Testis (tissue), 3 donors: ENCODE results near the gene TFAP2D. TPM values are rescaled to one million over a fixed set of nuclear protein-coding genes. Genes with fewer than 3 reads are reported as not detected.
A peak's percentile ranks its signal among the peaks of the same experiment; 100 is the strongest.

Source experiments
- DNase-seq: peaks from one replicate; pipeline ENCODE4 v3.0.0-alpha.2; 2019
- H3K27ac ChIP-seq, 2 donors: fragments of 200-600 bp; sonication (generic); one replicate each; pipeline ENCODE4 v1.5.1; 2019
- H3K27me3 ChIP-seq: fragments of 200-600 bp; sonication (generic); one replicate; pipeline ENCODE4 v1.5.1; 2019
- H3K36me3 ChIP-seq: fragments of 200-600 bp; sonication (generic); one replicate; pipeline ENCODE4 v1.5.1; 2017; ENCODE audit warnings: low read depth; ENCODE audit errors: missing control alignments
- H3K4me1 ChIP-seq: fragments of 200-600 bp; sonication (generic); one replicate; pipeline ENCODE4 v1.5.1; 2019
- H3K4me3 ChIP-seq, 2 donors: fragments of 200-600 bp; sonication (generic); one replicate each; pipeline ENCODE4 v1.5.1; 2017 to 2019
- H3K9me3 ChIP-seq: fragments of 200-600 bp; sonication (generic); one replicate; pipeline ENCODE4 v1.5.1; 2017
- POLR2A ChIP-seq: fragments of 450-650 bp; IDR thresholded peaks from one replicate; pipeline ENCODE4 v1.6.1; 2017; ENCODE audit warnings: antibody characterized with exemption, mild to moderate bottlenecking, moderate library complexity
- WGBS, 2 donors: methylation state at CpG; one replicate each; pipeline ENCODE4 v1.1.5; 2018; 5-methylcytosine and 5-hydroxymethylcytosine counted together
- intact Hi-C: fragments of 100-400 bp; cut with DNase I; formaldehyde crosslinking; loops from one replicate; pipeline ENCODE4 v1.15.1; 2023; ENCODE audit warnings: low total_unique reads
- polyA plus RNA-seq: library from polyadenylated mRNA; stranded (reverse); fragments of 350-450 nt; fragmentation: Illumina TruSeq; extraction: RNeasy Lipid Tissue Mini Kit (QIAGEN cat#74804); gene quantifications from one replicate; pipeline ENCODE4 v1.2.3, GENCODE V29; 2014; ENCODE audit warnings: low read depth, low replicate concordance; ENCODE audit not compliant: insufficient read depth
- total RNA-seq, 2 donors: library from RNA; depleted of rRNA; stranded (reverse); fragments of >200 nt; gene quantifications; one replicate each; pipeline ENCODE4 v1.2.3, GENCODE V29; 2016
- TF ChIP-seq, protein P1 (sequence below), 3 experiments: fragments of 450-650 bp in 2 of 3; fragments of 200-600 bp in 1 of 3; sonication (generic) in 1 of 3; IDR thresholded peaks; one replicate each; pipeline ENCODE4 v1.5.1; 2016 to 2019; ENCODE audit warnings: antibody characterized with exemption in 3 of 3, mild to moderate bottlenecking in 2 of 3, moderate library complexity in 1 of 3

TFAP2D gene
- total and polyA plus RNA-seq, 3 donors from 2014 or later: not detected

DNA sequence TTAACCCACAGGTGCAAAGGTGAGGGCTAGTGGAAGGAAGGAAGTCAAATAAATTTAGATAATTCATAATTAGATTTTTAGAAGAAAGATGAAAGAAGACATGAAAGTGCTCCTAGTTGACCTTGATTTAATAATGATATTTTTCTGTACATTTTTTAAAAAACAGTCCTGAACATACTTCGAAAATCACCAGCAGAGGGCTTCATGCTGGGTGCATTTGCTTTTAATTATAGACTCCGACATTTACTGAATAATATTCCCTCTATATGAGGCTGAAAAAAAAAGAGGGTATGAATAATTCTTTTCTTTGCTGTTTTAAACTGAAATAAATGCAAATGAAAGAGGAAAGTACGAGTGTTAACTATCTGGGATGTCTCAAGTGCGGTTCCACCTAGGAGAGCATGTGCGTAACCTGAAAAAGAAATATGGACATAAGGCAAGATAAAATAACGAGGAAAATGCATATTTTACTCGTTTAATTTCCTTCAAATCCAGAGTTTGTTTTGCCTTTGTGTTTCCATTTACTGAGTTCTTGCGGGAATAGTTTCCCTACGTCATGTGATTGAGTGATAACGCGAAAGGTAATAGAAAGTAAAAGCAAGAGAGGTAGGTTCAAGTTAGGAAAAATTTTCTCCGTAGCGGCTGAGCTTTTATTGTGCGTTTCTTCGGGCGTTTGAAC is 102.2 kb downstream of the TFAP2D start:
- Histone ChIP-seq H3K36me3 (no peaks in the 10 kb centered on the region), H3K4me1 (peaks cover 3% of the 10 kb centered on the region), H3K27me3 (peaks cover 5% of the 10 kb centered on the region), H3K4me3 (peak overlapping the region; percentile 13 to 46), H3K27ac (no peak overlapping the region), H3K9me3 (no peaks in the 10 kb centered on the region)
- 3 to 4% methylated on average over 16 of the region's 16 CpGs for whole genome bisulfite sequencing, 2 donors
- TF ChIP-seq POLR2A: no peak
- TF ChIP-seq, protein P1, sequence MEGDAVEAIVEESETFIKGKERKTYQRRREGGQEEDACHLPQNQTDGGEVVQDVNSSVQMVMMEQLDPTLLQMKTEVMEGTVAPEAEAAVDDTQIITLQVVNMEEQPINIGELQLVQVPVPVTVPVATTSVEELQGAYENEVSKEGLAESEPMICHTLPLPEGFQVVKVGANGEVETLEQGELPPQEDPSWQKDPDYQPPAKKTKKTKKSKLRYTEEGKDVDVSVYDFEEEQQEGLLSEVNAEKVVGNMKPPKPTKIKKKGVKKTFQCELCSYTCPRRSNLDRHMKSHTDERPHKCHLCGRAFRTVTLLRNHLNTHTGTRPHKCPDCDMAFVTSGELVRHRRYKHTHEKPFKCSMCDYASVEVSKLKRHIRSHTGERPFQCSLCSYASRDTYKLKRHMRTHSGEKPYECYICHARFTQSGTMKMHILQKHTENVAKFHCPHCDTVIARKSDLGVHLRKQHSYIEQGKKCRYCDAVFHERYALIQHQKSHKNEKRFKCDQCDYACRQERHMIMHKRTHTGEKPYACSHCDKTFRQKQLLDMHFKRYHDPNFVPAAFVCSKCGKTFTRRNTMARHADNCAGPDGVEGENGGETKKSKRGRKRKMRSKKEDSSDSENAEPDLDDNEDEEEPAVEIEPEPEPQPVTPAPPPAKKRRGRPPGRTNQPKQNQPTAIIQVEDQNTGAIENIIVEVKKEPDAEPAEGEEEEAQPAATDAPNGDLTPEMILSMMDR (IDR thresholded peaks at IDR 0.05): peak in 1 of 3 experiments; percentile 26
- intact Hi-C loops: no loop called here
- no peak for DNase-seq

DNA sequence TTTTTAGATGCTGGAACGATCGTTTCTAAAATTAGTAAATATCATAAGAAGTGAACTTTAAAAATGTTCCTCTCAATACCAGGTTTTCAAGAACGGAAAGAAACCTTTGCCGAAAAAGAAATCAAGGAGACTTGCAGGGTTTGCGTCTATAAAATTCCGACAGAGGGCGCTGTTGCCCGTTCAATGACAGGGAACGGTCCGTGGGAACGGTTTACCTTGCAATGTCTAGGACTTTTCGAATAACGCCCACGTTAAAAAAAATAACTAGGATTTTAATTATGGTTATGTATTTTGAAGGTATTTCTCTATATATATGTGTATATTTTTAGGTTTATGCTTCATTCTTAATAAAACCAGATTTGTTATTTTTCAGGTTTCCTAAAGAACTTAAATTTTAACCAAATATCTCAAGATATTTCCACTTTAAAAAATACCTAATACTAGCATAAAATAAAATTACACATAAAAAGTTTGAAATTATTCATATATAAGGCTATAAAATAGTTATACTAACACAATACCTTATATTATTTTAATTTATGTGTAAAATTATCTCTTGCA is 102.9 kb downstream of the TFAP2D start:
- intact Hi-C loops: no loop called here
- WGBS, 2 donors: 1 to 2% methylated on average over 14 of the region's 14 CpGs
- Histone ChIP-seq H3K9me3 (no peaks in the 10 kb centered on the region), H3K4me1 (peaks cover 3% of the 10 kb centered on the region), H3K36me3 (no peaks in the 10 kb centered on the region), H3K4me3 (peak overlapping the region; percentile 13 to 46), H3K27me3 (peaks cover 5% of the 10 kb centered on the region), H3K27ac (no peak overlapping the region)
- peak; percentile 88 for DNase-seq
- TF ChIP-seq POLR2A: no peak
- TF ChIP-seq, protein P1 (IDR thresholded peaks at IDR 0.05): peak; percentile 68 to 87 (median 81)

DNA sequence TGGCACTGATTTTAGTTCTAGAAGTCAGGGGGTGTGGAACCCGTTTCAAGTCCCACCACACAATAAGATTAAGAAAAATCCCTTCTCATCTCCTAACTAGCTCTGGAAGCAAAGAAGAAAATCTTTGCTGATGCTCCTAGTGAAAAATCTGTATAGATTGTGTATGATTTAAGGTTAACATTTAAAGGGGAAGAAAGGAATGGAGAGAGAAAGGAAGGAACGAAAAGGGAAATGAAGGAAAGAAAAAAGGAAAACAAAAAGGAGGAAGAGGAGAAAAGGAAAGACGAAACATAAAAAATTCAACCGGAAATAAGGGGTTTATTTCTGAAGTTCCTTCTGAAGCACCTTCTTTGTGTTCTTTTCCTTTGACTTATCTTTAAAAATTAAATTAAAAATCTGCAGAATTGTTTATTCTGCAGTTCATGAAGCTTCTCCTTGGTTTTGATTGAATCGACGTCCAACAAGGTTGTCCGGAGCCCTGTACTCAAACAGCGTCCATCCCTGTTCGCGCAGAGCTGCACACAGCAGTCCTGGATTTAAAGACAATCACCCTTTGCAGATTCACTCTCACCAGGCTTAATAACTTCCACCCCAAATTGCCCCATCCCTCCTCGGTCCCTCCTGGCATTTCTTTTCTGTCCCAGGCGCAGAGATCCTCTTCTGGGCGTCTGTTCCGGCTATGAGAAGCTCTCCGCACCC is 103.8 kb downstream of the TFAP2D start:
- peaks cover 5% of the 10 kb centered on the region for H3K27me3 ChIP-seq
- intact Hi-C loops: no loop called here

DNA sequence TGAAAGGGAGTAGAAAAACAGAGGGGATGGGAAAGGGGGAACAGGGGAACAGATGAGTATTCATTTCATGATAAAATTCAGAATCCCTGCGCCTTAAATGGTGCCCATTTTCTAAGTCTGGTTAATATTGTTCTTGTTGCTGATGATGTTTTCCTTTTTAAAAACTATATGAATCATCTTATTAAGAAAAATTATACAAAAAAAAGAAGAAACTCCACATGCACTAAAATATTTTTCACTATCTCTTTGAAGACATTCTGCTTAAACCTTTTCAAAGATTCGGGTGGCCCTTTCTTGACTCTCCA is 104.3 kb downstream of the TFAP2D start:
- H3K9me3 ChIP-seq: no peaks in the 10 kb centered on the region
- H3K4me1 ChIP-seq: peaks cover 3% of the 10 kb centered on the region
- no peak overlapping the region for H3K27ac ChIP-seq
- peaks cover 5% of the 10 kb centered on the region for H3K27me3 ChIP-seq
- no peak for DNase-seq
- no peak for TF ChIP-seq POLR2A
- TF ChIP-seq, protein P1 (IDR thresholded peaks at IDR 0.05): no peak
- 14 to 19% methylated on average over 2 of the region's 2 CpGs for WGBS, 2 donors
- no peaks in the 10 kb centered on the region for H3K36me3 ChIP-seq
- no peak overlapping the region for H3K4me3 ChIP-seq
- intact Hi-C loops: no loop called here

More for the DNA sequence above, 103.8 kb downstream of the TFAP2D start:
- no peaks in the 10 kb centered on the region for H3K36me3 ChIP-seq
- H3K4me3 ChIP-seq: no peak overlapping the region
- H3K9me3 ChIP-seq: no peaks in the 10 kb centered on the region
- DNase-seq: no peak
- TF ChIP-seq, protein P1 (IDR thresholded peaks at IDR 0.05): no peak
- H3K4me1 ChIP-seq: peaks cover 3% of the 10 kb centered on the region
- WGBS, 2 donors: 5 to 9% methylated on average over 14 to 15 of the region's 15 CpGs
- H3K27ac ChIP-seq: no peak overlapping the region
